HepG2 (cell line): ENCODE measurements around the gene BCAN. TPM values are rescaled to one million over a fixed set of nuclear protein-coding genes. Genes with fewer than 3 reads are reported as not detected.

Experiments used
- ATF1 ChIP-seq: IDR thresholded peaks from 2 replicates; pipeline ENCODE4 v1.6.1; 2016; ENCODE audit warnings: mild to moderate bottlenecking, control low read depth
- BORCS8-MEF2B ChIP-seq: sonication (generic); formaldehyde crosslinking; IDR thresholded peaks from 2 replicates; pipeline ENCODE4 v1.8.0; 2022; ENCODE audit warnings: mild to moderate bottlenecking, missing genetic modification reagents
- BRCA1 ChIP-seq: sonication (generic); formaldehyde crosslinking; IDR thresholded peaks from 2 replicates; pipeline ENCODE4 v1.4.0; 2020; ENCODE audit warnings: missing genetic modification reagents
- CHD2 ChIP-seq: IDR thresholded peaks from 2 replicates; pipeline ENCODE4 v1.6.1; 2011; ENCODE audit warnings: low read depth, low read length, improper control_type of control experiment
- FOXA3 ChIP-seq: IDR thresholded peaks from 2 replicates; pipeline ENCODE4 v1.6.1; 2016; ENCODE audit warnings: missing genetic modification reagents, missing compliant biosample characterization
- HES4 ChIP-seq: sonication (generic); formaldehyde crosslinking; IDR thresholded peaks from 2 replicates; pipeline ENCODE4 v1.9.0; 2021; ENCODE audit warnings: mild to moderate bottlenecking, missing genetic modification reagents, borderline replicate concordance
- IKZF1 ChIP-seq: fragments of 450-650 bp; IDR thresholded peaks from 2 replicates; pipeline ENCODE4 v1.7.1; 2016
- KDM3A ChIP-seq: IDR thresholded peaks from 2 replicates; pipeline ENCODE4 v1.6.1; 2018; ENCODE audit warnings: low read depth, missing compliant biosample characterization
- NFRKB ChIP-seq: fragments of 450-650 bp; IDR thresholded peaks from 2 replicates; pipeline ENCODE4 v1.6.1; 2017
- NPAS2 ChIP-seq: sonication (generic); formaldehyde crosslinking; IDR thresholded peaks from 2 replicates; pipeline ENCODE4 v1.8.0; 2022; ENCODE audit warnings: mild to moderate bottlenecking, missing genetic modification reagents, borderline replicate concordance
- RBAK ChIP-seq: sonication (generic); formaldehyde crosslinking; IDR thresholded peaks from 2 replicates; pipeline ENCODE4 v1.5.1; 2020; ENCODE audit warnings: mild to moderate bottlenecking, missing genetic modification reagents
- SKI ChIP-seq: fragments of 450-650 bp; IDR thresholded peaks from one replicate; pipeline ENCODE4 v1.6.1; 2018; ENCODE audit warnings: mild to moderate bottlenecking; ENCODE audit not compliant: partially characterized antibody
- SRY ChIP-seq: sonication (generic); formaldehyde crosslinking; IDR thresholded peaks from 2 replicates; pipeline ENCODE4 v1.8.0; 2022; ENCODE audit warnings: mild to moderate bottlenecking, missing genetic modification reagents
- TRIM24 ChIP-seq: sonication (generic); formaldehyde crosslinking; IDR thresholded peaks from 2 replicates; pipeline ENCODE4 v1.8.0; 2022; ENCODE audit warnings: mild to moderate bottlenecking, missing genetic modification reagents
- ZBTB49 ChIP-seq: sonication (generic); formaldehyde crosslinking; IDR thresholded peaks from 2 replicates; pipeline ENCODE4 v1.4.0; 2020; ENCODE audit warnings: missing genetic modification reagents, borderline replicate concordance
- ZBTB7A ChIP-seq: sonication (generic); formaldehyde crosslinking; IDR thresholded peaks from 2 replicates; pipeline ENCODE4 v1.8.0; 2022; ENCODE audit warnings: mild to moderate bottlenecking, missing genetic modification reagents
- ZEB1 ChIP-seq: IDR thresholded peaks from 2 replicates; pipeline ENCODE4 v1.6.1; 2012; ENCODE audit warnings: mild to moderate bottlenecking, low read depth, inconsistent platforms; ENCODE audit not compliant: insufficient replicate concordance
- ZFP91 ChIP-seq: sonication (generic); formaldehyde crosslinking; IDR thresholded peaks from 2 replicates; pipeline ENCODE4 v1.9.0; 2022; ENCODE audit warnings: missing genetic modification reagents, mild to moderate bottlenecking, borderline replicate concordance
- ZFY ChIP-seq: sonication (generic); formaldehyde crosslinking; IDR thresholded peaks from 2 replicates; pipeline ENCODE4 v1.4.0; 2020; ENCODE audit warnings: missing genetic modification reagents
- ZFYVE20 ChIP-seq: sonication (generic); formaldehyde crosslinking; IDR thresholded peaks from 2 replicates; pipeline ENCODE4 v1.8.0; 2023; ENCODE audit warnings: low read depth, mild to moderate bottlenecking, moderate library complexity, missing genetic modification reagents, borderline replicate concordance
- ZNF234 ChIP-seq: sonication (generic); formaldehyde crosslinking; conservative IDR thresholded peaks from 2 replicates; pipeline ENCODE4 v1.5.1; 2020; ENCODE audit warnings: mild to moderate bottlenecking, missing genetic modification reagents
- ZNF276 ChIP-seq: sonication (generic); formaldehyde crosslinking; IDR thresholded peaks from 2 replicates; pipeline ENCODE4 v1.4.0; 2020; ENCODE audit warnings: mild to moderate bottlenecking, low read depth, missing genetic modification reagents
- ZNF552 ChIP-seq: sonication (generic); formaldehyde crosslinking; IDR thresholded peaks from 2 replicates; pipeline ENCODE4 v1.9.0; 2022; ENCODE audit warnings: missing genetic modification reagents, mild to moderate bottlenecking, borderline replicate concordance
- ZNF563 ChIP-seq: sonication (generic); formaldehyde crosslinking; IDR thresholded peaks from 2 replicates; pipeline ENCODE4 v1.8.0; 2022; ENCODE audit warnings: mild to moderate bottlenecking, moderate library complexity, missing genetic modification reagents
- ZNF652 ChIP-seq: IDR thresholded peaks from 2 replicates; pipeline ENCODE4 v1.6.1; 2016; ENCODE audit warnings: low read depth, borderline replicate concordance
- ZSCAN20 ChIP-seq: sonication (generic); formaldehyde crosslinking; IDR thresholded peaks from 2 replicates; pipeline ENCODE4 v1.4.0; 2020; ENCODE audit warnings: missing genetic modification reagents, mild to moderate bottlenecking, borderline replicate concordance
- polyA plus RNA-seq, 8 experiments: library from polyadenylated mRNA; depleted of rRNA in 3 of 8; stranded (reverse) in 7 of 8; unstranded in 1 of 8; fragments of >200 nt; fragmentation: Illumina TruSeq in 4 of 8; extraction: Trizol in 4 of 8; gene quantifications; 2 replicates each; pipeline versions ENCODE4 v1.2.1 to v1.2.3, GENCODE V29; 2011 to 2016; ENCODE audit warnings: low read depth in 4 of 8, missing spikeins in 1 of 8, mixed read lengths in 1 of 8; ENCODE audit not compliant: insufficient read depth in 1 of 8
- total RNA-seq, 5 experiments: library from RNA; depleted of rRNA; stranded (reverse); fragments of >200 nt; fragmentation: Illumina TruSeq; extraction: Trizol; gene quantifications; 2 replicates each; pipeline ENCODE4 v1.2.3, GENCODE V29; 2016; ENCODE audit warnings: low read depth in 1 of 5

Gene BCAN
- total and polyA plus RNA-seq, 2 of the 13 experiments (the other 11 are each of a cell fraction or from before 2014, with no cell fraction given) = not detected

- no peak for TF ChIP-seq ZNF276
- TF ChIP-seq SRY = no peak
- TF ChIP-seq NPAS2 (CRISPR knock-in tag) = no peak
- TF ChIP-seq BORCS8-MEF2B (CRISPR knock-in tag) = peak; percentile 59
- TF ChIP-seq ZFP91 (CRISPR knock-in tag) = peak; percentile 37; the same call in 1 of the 2 replicates
- TF ChIP-seq ZBTB49 (CRISPR knock-in tag) = no peak
- TF ChIP-seq CHD2 = no peak
- TF ChIP-seq IKZF1 = no peak
- no peak for TF ChIP-seq ZEB1
- TF ChIP-seq HES4 (CRISPR knock-in tag) = no peak
- no peak for TF ChIP-seq ATF1
- TF ChIP-seq ZFY (CRISPR knock-in tag) = no peak
- TF ChIP-seq TRIM24 = no peak
- TF ChIP-seq ZSCAN20 (CRISPR knock-in tag) = no peak
- TF ChIP-seq ZNF563 = no peak
- no peak for TF ChIP-seq ZNF552 (CRISPR knock-in tag)
- TF ChIP-seq ZBTB7A (CRISPR knock-in tag) = no peak; the same call in 1 of the 2 replicates
- TF ChIP-seq SKI = no peak
- no peak for TF ChIP-seq ZNF234
- no peak for TF ChIP-seq FOXA3 (CRISPR knock-in tag)
- no peak for TF ChIP-seq ZNF652 (CRISPR knock-in tag)
- no peak for TF ChIP-seq BRCA1 (CRISPR knock-in tag)
- no peak for TF ChIP-seq RBAK (CRISPR knock-in tag)
- no peak for TF ChIP-seq NFRKB
- TF ChIP-seq ZFYVE20 (CRISPR knock-in tag) = no peak
- no peak for TF ChIP-seq KDM3A (CRISPR knock-in tag)
These were observed 47.4 kb downstream of the BCAN start (continued) for GRCh38 chr1:156689035-156689952.
